ENCODE measurements around the gene ATOSB.
"Not testable (repeated sequence)": the region's sequence is repeated elsewhere in the genome, so short reads cannot be mapped to it uniquely, and the experiment has no call there.

Gene ATOSB

GRCh38 chr9:35115680-35116538 lies at the start of gene ATOSB:
ATOSB (minus strand) TSS chr9:35115862; CDS start chr9:35108274, 7,588 bp downstream.
- in situ Hi-C loops (cut with MboI; ENCODE audit: low sequenced_read_pairs): loop anchor here (10.0 kb wide), 1 partner anchor 349 kb away; no protein-coding TSS in a partner anchor

GRCh38 chr9:35164711-35165110 lies 49.0 kb upstream of the ATOSB start:
- in situ Hi-C loops (cut with MboI; ENCODE audit: low sequenced_read_pairs): no loop called here

- in situ Hi-C loops (cut with MboI; ENCODE audit: low sequenced_read_pairs): no loop called here
Observed at GRCh38 chr9:35163413-35163812, 47.8 kb upstream of the ATOSB start.

- in situ Hi-C loops (cut with MboI; ENCODE audit: low sequenced_read_pairs): no loop called here
Observed at GRCh38 chr9:35162605-35163315, 47.1 kb upstream of the ATOSB start.

- in situ Hi-C loops (cut with MboI; ENCODE audit: low sequenced_read_pairs): no loop called here
Observed at GRCh38 chr9:35161713-35162604, 46.3 kb upstream of the ATOSB start, which contains the start of gene UNC13B. UNC13B (plus strand) TSS chr9:35162009; CDS start chr9:35162284, 275 bp downstream.

- in situ Hi-C loops (cut with MboI; ENCODE audit: low sequenced_read_pairs): no loop called here
Observed at GRCh38 chr9:35158501-35159280, 43.0 kb upstream of the ATOSB start.

- in situ Hi-C loops (cut with MboI; ENCODE audit: low sequenced_read_pairs): not testable (repeated sequence)
Observed at GRCh38 chr9:35157836-35158235, 42.2 kb upstream of the ATOSB start.

GRCh38 chr9:35156781-35157180 lies 41.1 kb upstream of the ATOSB start:
- in situ Hi-C loops (cut with MboI; ENCODE audit: low sequenced_read_pairs): no loop called here

GRCh38 chr9:35152926-35153325 lies 37.3 kb upstream of the ATOSB start:
- in situ Hi-C loops (cut with MboI; ENCODE audit: low sequenced_read_pairs): no loop called here

- in situ Hi-C loops (cut with MboI; ENCODE audit: low sequenced_read_pairs): not testable (repeated sequence)
Observed at GRCh38 chr9:35147941-35148563, 32.4 kb upstream of the ATOSB start.

GRCh38 chr9:35142037-35142436 lies 26.4 kb upstream of the ATOSB start:
- in situ Hi-C loops (cut with MboI; ENCODE audit: low sequenced_read_pairs): no loop called here

GRCh38 chr9:35140093-35140492 lies 24.4 kb upstream of the ATOSB start:
- in situ Hi-C loops (cut with MboI; ENCODE audit: low sequenced_read_pairs): no loop called here

GRCh38 chr9:35136866-35137265 lies 21.2 kb upstream of the ATOSB start:
- in situ Hi-C loops (cut with MboI; ENCODE audit: low sequenced_read_pairs): no loop called here

GRCh38 chr9:35135988-35136387 lies 20.3 kb upstream of the ATOSB start:
- in situ Hi-C loops (cut with MboI; ENCODE audit: low sequenced_read_pairs): no loop called here

- in situ Hi-C loops (cut with MboI; ENCODE audit: low sequenced_read_pairs): no loop called here
Observed at GRCh38 chr9:35134920-35135319, 19.3 kb upstream of the ATOSB start.

- in situ Hi-C loops (cut with MboI; ENCODE audit: low sequenced_read_pairs): loop anchor here (10.0 kb wide), 1 partner anchor 348 kb away; no protein-coding TSS in a partner anchor
Observed at GRCh38 chr9:35116898-35117551, 1.4 kb upstream of the ATOSB start.

GRCh38 chr9:35116539-35116897 lies 856 bp upstream of the ATOSB start:
- in situ Hi-C loops (cut with MboI; ENCODE audit: low sequenced_read_pairs): loop anchor here (10.0 kb wide), 1 partner anchor 348 kb away; no protein-coding TSS in a partner anchor

- in situ Hi-C loops (cut with MboI; ENCODE audit: low sequenced_read_pairs): loop anchor here (10.0 kb wide), 1 partner anchor 350 kb away; no protein-coding TSS in a partner anchor
Observed at GRCh38 chr9:35114840-35115628, 628 bp downstream of the ATOSB start.

Measured in HL-60/S4 treated with retinoic acid at 250 ng/mL for 4 days and 3 days (cell line).